Naive B cell (primary cell): ENCODE data around the gene DEPP1. TPM values are rescaled to one million over a fixed set of nuclear protein-coding genes. Genes with fewer than 3 reads are reported as not detected.

Experiments
- ATAC-seq, 2 donors: fragments of 150-1000 bp; cut with Tn5 transposase; 2 replicates each; pipeline ENCODE4 v1.10.0; 2021; ENCODE audit warnings: low read depth in 2 of 2, mild to moderate bottlenecking in 2 of 2, moderate library complexity in 2 of 2
- DNase-seq: peaks from one replicate; pipeline ENCODE4 v3.0.0; 2022
- H3K27ac Mint-ChIP-seq, 6 donors: one replicate each; pipeline ENCODE4 v1.8.0; 2020 to 2022; ENCODE audit warnings: mild to moderate bottlenecking in 6 of 6, mixed read lengths in 6 of 6, moderate library complexity in 5 of 6, inconsistent platforms in 2 of 6
- H3K27me3 Mint-ChIP-seq, 3 donors: one replicate each; pipeline ENCODE4 v1.8.0; 2021 to 2022; ENCODE audit warnings: mixed read lengths in 3 of 3, mild to moderate bottlenecking in 1 of 3
- H3K36me3 Mint-ChIP-seq, 2 donors: one replicate each; pipeline ENCODE4 v1.8.0; 2020 to 2022; ENCODE audit warnings: mixed read lengths in 2 of 2, inconsistent platforms in 1 of 2, mild to moderate bottlenecking in 1 of 2
- H3K4me1 Mint-ChIP-seq, 3 donors: one replicate each; pipeline ENCODE4 v1.8.0; 2020 to 2022; ENCODE audit warnings: mixed read lengths in 3 of 3, inconsistent platforms in 1 of 3, mild to moderate bottlenecking in 1 of 3, moderate library complexity in 1 of 3
- H3K4me3 Mint-ChIP-seq, 8 donors: one replicate each; pipeline ENCODE4 v1.8.0; 2020 to 2022; ENCODE audit warnings: mild to moderate bottlenecking in 8 of 8, mixed read lengths in 8 of 8, moderate library complexity in 8 of 8, inconsistent platforms in 2 of 8
- H3K9me3 Mint-ChIP-seq, 7 donors: one replicate each; pipeline ENCODE4 v1.8.0; 2020 to 2022; ENCODE audit warnings: mixed read lengths in 7 of 7, mild to moderate bottlenecking in 5 of 7, inconsistent platforms in 2 of 7, moderate library complexity in 1 of 7
- polyA plus RNA-seq, 6 donors: library from polyadenylated mRNA; unstranded; fragments of 300-500 nt; fragmentation: Illumina TruSeq; gene quantifications; one replicate each; pipeline ENCODE4 v1.2.3, GENCODE V29; 2021; ENCODE audit warnings: low read depth in 6 of 6

DEPP1 gene
- polyA plus RNA-seq, 6 donors from 2014 or later, result not detected

- Mint-ChIP-seq H3K27ac (peak overlapping the region in 1 of 6 donors; percentile 17), H3K9me3 (no peaks in the 10 kb centered on the region), H3K4me1 (peaks cover 0 to 2% (median 0%) of the 10 kb centered on the region in 3 donors), H3K36me3 (no peaks in the 10 kb centered on the region), H3K4me3 (no peak overlapping the region), H3K27me3 (no peaks in the 10 kb centered on the region)
- DNase-seq, result no peak
- ATAC-seq, result no peak
Observed at GRCh38 chr10:44933451-44934321, 44.9 kb downstream of the DEPP1 start.

DNA sequence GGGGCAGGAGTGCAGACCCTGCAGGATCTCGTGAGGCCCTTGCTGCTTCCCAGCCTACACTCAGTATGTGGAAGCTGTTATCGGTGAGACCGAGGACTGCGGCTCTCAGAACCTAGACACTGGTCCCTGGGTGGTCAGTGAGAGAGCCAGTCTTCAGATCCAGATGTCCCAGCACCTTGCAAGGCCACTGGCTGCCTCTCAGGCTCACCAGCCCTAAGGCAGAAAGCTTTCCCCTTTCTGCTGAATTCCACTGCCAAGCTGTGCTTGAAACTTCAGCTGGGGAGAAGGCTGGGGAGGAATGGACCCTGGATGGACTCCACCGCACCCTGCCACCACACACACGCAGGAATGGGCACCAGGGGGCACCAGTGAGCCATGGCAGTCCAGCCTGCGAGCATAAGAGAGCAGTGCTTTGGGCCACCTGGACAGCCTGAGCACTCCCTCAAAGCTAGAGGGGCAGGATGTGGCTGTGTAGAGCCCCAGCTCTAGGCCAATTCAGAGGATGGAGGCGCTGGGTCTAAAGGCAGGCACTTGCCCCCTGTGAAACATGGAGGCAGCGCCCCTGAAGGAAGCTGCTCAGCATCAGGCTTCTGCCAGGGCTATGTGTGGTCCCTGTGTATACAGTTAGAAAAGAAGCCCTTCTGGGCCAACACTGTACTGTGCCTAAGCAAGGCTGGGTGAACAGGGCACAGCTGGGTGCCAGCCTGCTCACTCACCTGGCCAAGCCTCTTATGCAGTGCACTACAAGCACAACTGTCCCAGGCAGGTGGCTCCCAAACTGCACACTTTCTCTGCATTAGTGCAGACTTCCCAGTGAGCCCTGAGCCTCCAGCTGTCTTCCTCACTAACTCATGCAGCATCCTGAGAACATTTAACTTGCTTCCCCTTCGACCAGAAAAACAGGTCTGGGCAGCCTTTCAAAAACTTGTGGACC is 45.8 kb downstream of the DEPP1 start:
- ATAC-seq (peak; percentile 94 to 96), DNase-seq (peak; percentile 76)
- H3K9me3 Mint-ChIP-seq, result no peaks in the 10 kb centered on the region
- no peak overlapping the region for H3K4me3 Mint-ChIP-seq
- H3K4me1 Mint-ChIP-seq, result peaks cover 0 to 2% (median 0%) of the 10 kb centered on the region in 3 donors
- H3K27ac Mint-ChIP-seq, result peak overlapping the region in 1 of 6 donors; percentile 17
- H3K36me3 Mint-ChIP-seq, result no peaks in the 10 kb centered on the region
- no peaks in the 10 kb centered on the region for H3K27me3 Mint-ChIP-seq

DNA sequence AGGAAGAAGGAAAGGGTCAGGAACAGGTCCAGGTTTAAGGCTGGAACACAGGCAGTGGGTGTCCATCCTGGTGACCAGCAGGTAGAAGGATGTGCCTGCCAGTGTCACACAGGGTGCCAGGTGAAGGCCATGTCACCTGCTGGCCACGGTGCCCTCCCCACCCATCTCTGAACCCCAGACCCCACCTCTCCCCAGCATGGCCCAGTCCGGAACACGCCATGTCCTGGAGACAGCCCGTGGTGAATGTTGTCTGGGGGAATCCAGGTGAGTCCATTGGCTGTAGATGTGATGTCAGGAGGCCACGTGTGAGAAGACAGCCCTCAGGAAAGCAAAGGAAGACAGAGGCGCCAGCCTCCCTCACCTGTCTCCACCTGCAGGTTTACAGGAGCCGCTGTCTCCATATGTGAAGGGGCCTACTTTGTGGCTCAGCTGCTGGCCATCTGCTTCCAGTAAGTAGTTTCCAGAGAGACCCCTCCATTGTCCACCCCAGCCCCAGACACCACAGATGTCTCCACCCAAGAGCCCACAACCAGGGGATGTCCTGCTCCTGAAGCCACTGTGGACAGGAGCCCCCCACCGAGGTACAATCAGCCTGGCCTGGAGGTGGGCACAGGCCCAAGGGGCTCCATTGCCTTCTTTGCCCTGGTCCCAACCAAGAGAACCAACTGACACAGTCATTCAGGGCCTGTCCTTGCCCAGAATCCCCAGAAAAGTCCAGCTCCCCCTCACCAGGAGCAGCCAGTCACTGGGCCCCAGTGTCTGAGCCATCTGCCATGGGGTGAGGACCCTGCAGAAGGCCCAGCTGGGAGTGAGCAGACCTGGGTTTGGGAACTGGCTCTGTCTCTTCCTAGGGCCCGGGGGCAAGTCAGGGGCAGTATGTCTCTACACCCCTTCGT is 46.7 kb downstream of the DEPP1 start:
- no peak overlapping the region for H3K27ac Mint-ChIP-seq
- H3K36me3 Mint-ChIP-seq, result no peaks in the 10 kb centered on the region
- ATAC-seq, result no peak

DNA sequence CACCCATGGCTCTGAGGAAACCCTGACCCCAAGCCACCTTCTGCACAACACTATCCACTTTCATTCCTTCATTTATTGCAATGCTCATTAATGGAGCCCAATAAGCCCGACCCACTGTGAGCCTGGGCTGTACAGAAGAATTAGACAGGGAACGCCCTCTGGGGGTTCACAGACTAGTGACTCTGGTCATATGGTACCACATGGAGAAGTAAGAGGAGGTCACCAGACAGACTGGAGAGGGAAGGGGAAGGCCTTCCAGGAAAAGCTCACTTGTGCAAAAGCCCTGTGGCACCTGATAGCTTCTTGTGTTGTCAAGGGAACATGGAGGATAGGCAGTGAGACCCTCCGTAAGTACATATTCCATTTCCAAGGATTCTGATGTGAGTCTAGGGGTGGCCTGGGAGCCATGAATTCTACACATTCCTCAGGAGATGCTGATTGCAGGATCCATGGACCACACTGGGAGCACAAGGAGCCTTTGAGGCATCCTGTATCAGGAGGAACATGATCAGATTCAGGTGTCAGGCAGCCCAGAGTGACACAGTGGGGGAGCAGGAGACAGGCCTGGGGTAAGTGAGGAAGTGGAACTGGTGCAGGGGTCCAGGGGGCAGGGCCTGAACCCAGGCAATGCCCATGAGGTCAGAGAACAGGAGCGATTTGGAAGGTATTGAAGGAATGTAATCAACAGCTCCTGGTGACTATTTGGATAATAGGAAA is 47.5 kb downstream of the DEPP1 start:
- H3K4me3 Mint-ChIP-seq, result no peak overlapping the region

More for the DNA sequence above, 46.7 kb downstream of the DEPP1 start:
- no peaks in the 10 kb centered on the region for H3K27me3 Mint-ChIP-seq
- no peak overlapping the region for H3K4me3 Mint-ChIP-seq
- no peak for DNase-seq
- peaks cover 0 to 2% (median 0%) of the 10 kb centered on the region in 3 donors for H3K4me1 Mint-ChIP-seq
- H3K9me3 Mint-ChIP-seq, result no peaks in the 10 kb centered on the region

GRCh38 chr10:44929356-44930255 is 49.0 kb downstream of the DEPP1 start:
- no peaks in the 10 kb centered on the region for H3K36me3 Mint-ChIP-seq
- no peak overlapping the region for H3K4me3 Mint-ChIP-seq
- H3K27me3 Mint-ChIP-seq, result no peaks in the 10 kb centered on the region
- ATAC-seq (no peak), DNase-seq (no peak)
- peak overlapping the region in 1 of 6 donors; percentile 35 for H3K27ac Mint-ChIP-seq
- peaks cover 0 to 2% (median 0%) of the 10 kb centered on the region in 3 donors for H3K4me1 Mint-ChIP-seq
- H3K9me3 Mint-ChIP-seq, result no peaks in the 10 kb centered on the region

More for the DNA sequence above, 47.5 kb downstream of the DEPP1 start:
- DNase-seq, result no peak
- H3K27ac Mint-ChIP-seq, result no peak overlapping the region
- no peak for ATAC-seq
- no peaks in the 10 kb centered on the region for H3K36me3 Mint-ChIP-seq
- no peaks in the 10 kb centered on the region for H3K27me3 Mint-ChIP-seq
- peaks cover 0 to 2% (median 0%) of the 10 kb centered on the region in 3 donors for H3K4me1 Mint-ChIP-seq
- no peaks in the 10 kb centered on the region for H3K9me3 Mint-ChIP-seq

DNA sequence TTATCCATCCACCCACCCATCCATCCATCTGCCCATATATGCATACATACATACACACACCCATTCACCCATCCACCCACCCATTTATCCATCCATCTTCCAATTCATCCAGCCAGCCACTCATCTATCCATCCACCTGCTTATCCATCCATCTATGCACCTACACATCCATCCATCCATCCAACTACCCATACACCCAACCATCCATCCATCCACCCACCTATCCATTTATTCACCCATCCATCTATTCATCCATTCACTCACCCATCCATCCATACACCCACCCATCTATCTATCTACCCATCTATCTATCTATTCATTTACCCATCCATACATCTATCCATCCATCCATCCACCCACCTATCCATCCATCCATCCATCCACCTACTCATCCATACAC is 50.1 kb downstream of the DEPP1 start:
- H3K4me3 Mint-ChIP-seq, result no peak overlapping the region
- no peaks in the 10 kb centered on the region for H3K9me3 Mint-ChIP-seq
- ATAC-seq (no peak), DNase-seq (no peak)
- H3K27me3 Mint-ChIP-seq, result no peaks in the 10 kb centered on the region
- no peaks in the 10 kb centered on the region for H3K36me3 Mint-ChIP-seq
- H3K4me1 Mint-ChIP-seq, result peaks cover 0 to 2% (median 0%) of the 10 kb centered on the region in 3 donors
- H3K27ac Mint-ChIP-seq, result no peak overlapping the region

- H3K27me3 Mint-ChIP-seq, result no peaks in the 10 kb centered on the region
- H3K4me3 Mint-ChIP-seq, result no peak overlapping the region
- no peaks in the 10 kb centered on the region for H3K36me3 Mint-ChIP-seq
- H3K27ac Mint-ChIP-seq, result no peak overlapping the region
- no peak for ATAC-seq
- H3K4me1 Mint-ChIP-seq, result peaks cover 0 to 2% (median 0%) of the 10 kb centered on the region in 3 donors
- DNase-seq, result no peak
- no peaks in the 10 kb centered on the region for H3K9me3 Mint-ChIP-seq
Observed at GRCh38 chr10:44927352-44927751, 51.3 kb downstream of the DEPP1 start.

GRCh38 chr10:44926751-44927351 is 51.8 kb downstream of the DEPP1 start:
- ATAC-seq (no peak), DNase-seq (no peak)
- H3K4me1 Mint-ChIP-seq, result peaks cover 0 to 1% (median 0%) of the 10 kb centered on the region in 3 donors
- H3K27ac Mint-ChIP-seq, result no peak overlapping the region
- H3K27me3 Mint-ChIP-seq, result no peaks in the 10 kb centered on the region
- no peaks in the 10 kb centered on the region for H3K9me3 Mint-ChIP-seq
- no peak overlapping the region for H3K4me3 Mint-ChIP-seq
- H3K36me3 Mint-ChIP-seq, result no peaks in the 10 kb centered on the region

Other genes with a start within 250 kb of the DEPP1 start
- not detected for gene TMEM72, start 67.5 kb downstream of the DEPP1 start, polyA plus RNA-seq
- under 1 TPM in 4 of 6 donors, not detected in 2; 0.06 to 0.60 (median 0.27) TPM for gene RASSF4, start 19.0 kb downstream of the DEPP1 start, polyA plus RNA-seq
- gene ZNF22, start 22.1 kb upstream of the DEPP1 start, polyA plus RNA-seq, result 10 to 100 TPM; 52.9 to 73.2 (median 61.9) TPM